H9 (cell line): ENCODE data around the gene SFXN1. TPM values are rescaled to one million over a fixed set of nuclear protein-coding genes. Genes with fewer than 3 reads are reported as not detected.
A peak's percentile ranks its signal among the peaks of the same experiment; 100 is the strongest.

Source experiments
- DNase-seq: peaks from one replicate; pipeline ENCODE4 v3.0.0-alpha.2; 2017
- H2AFZ ChIP-seq: one replicate; pipeline ENCODE4 v1.6.1; 2013; ENCODE audit warnings: mild to moderate bottlenecking, low read length, control low read depth, moderate library complexity
- H2AK5ac ChIP-seq: 2 replicates; pipeline ENCODE4 v1.6.1; 2013; ENCODE audit warnings: low read length, control low read depth, mixed read lengths; ENCODE audit not compliant: insufficient read length
- H2BK120ac ChIP-seq: one replicate; pipeline ENCODE4 v1.6.1; 2013; ENCODE audit warnings: low read depth, mild to moderate bottlenecking, low read length, control low read depth, inconsistent platforms; ENCODE audit not compliant: poor library complexity, severe bottlenecking
- H2BK12ac ChIP-seq: 2 replicates; pipeline ENCODE4 v1.6.1; 2013; ENCODE audit warnings: low read length, control low read depth, mixed read lengths, low read depth; ENCODE audit not compliant: insufficient read length
- H2BK15ac ChIP-seq: 2 replicates; pipeline ENCODE4 v1.6.1; 2013; ENCODE audit warnings: low read depth, low read length, control low read depth
- H2BK20ac ChIP-seq: one replicate; pipeline ENCODE4 v1.6.1; 2013; ENCODE audit warnings: low read depth, mild to moderate bottlenecking, low read length, control low read depth, inconsistent platforms; ENCODE audit not compliant: poor library complexity, severe bottlenecking
- H2BK5ac ChIP-seq: 2 replicates; pipeline ENCODE4 v1.6.1; 2013; ENCODE audit warnings: low read length, control low read depth, mixed read lengths; ENCODE audit not compliant: insufficient read length
- H3K14ac ChIP-seq: 2 replicates; pipeline ENCODE4 v1.6.1; 2013; ENCODE audit warnings: low read length, control low read depth; ENCODE audit not compliant: insufficient read depth
- H3K18ac ChIP-seq: 2 replicates; pipeline ENCODE4 v1.6.1; 2013; ENCODE audit warnings: low read depth, mild to moderate bottlenecking, mixed read lengths, low read length, control low read depth; ENCODE audit not compliant: insufficient read length
- H3K23ac ChIP-seq: 2 replicates; pipeline ENCODE4 v1.6.1; 2013; ENCODE audit warnings: low read length, control low read depth, mixed read lengths, low read depth; ENCODE audit not compliant: insufficient read length
- H3K23me2 ChIP-seq: 2 replicates; pipeline ENCODE4 v1.6.1; 2013; ENCODE audit warnings: low read depth, mild to moderate bottlenecking, mixed read lengths, low read length, control low read depth; ENCODE audit not compliant: insufficient read length, poor library complexity, severe bottlenecking
- H3K27ac ChIP-seq: 2 replicates; pipeline ENCODE4 v1.5.1; 2013; ENCODE audit warnings: low read length, control low read depth, mixed read lengths, low read depth; ENCODE audit not compliant: insufficient read length
- H3K27me3 ChIP-seq: 2 replicates; pipeline ENCODE4 v1.6.1; 2013; ENCODE audit warnings: low read length, control low read depth, inconsistent platforms; ENCODE audit not compliant: insufficient read depth
- H3K4ac ChIP-seq: 2 replicates; pipeline ENCODE4 v1.6.1; 2013; ENCODE audit warnings: low read depth, mild to moderate bottlenecking, control low read depth, inconsistent platforms, low read length, moderate library complexity
- H3K4me1 ChIP-seq: 2 replicates; pipeline ENCODE4 v1.6.1; 2013; ENCODE audit warnings: low read length, control low read depth, inconsistent platforms; ENCODE audit not compliant: insufficient read depth
- H3K4me2 ChIP-seq: 2 replicates; pipeline ENCODE4 v1.6.1; 2013; ENCODE audit warnings: low read length, control low read depth, mixed read lengths; ENCODE audit not compliant: insufficient read length, insufficient read depth
- H3K56ac ChIP-seq: 2 replicates; pipeline ENCODE4 v1.6.1; 2013; ENCODE audit warnings: low read depth, mild to moderate bottlenecking, mixed read lengths, low read length, control low read depth; ENCODE audit not compliant: insufficient read length
- H3K79me1 ChIP-seq: 2 replicates; pipeline ENCODE4 v1.6.1; 2013; ENCODE audit warnings: low read depth, mild to moderate bottlenecking, moderate library complexity, low read length, control low read depth, inconsistent platforms; ENCODE audit not compliant: insufficient read depth, poor library complexity, severe bottlenecking
- H3K79me2 ChIP-seq: 2 replicates; pipeline ENCODE4 v1.6.1; 2013; ENCODE audit warnings: low read length, control low read depth, inconsistent platforms; ENCODE audit not compliant: insufficient read depth
- H3K9ac ChIP-seq: 2 replicates; pipeline ENCODE4 v1.6.1; 2013; ENCODE audit warnings: low read length, control low read depth, mixed read lengths; ENCODE audit not compliant: insufficient read length; ENCODE audit errors: extremely low read depth
- H3K9me3 ChIP-seq: one replicate; pipeline ENCODE4 v1.6.1; 2013; ENCODE audit warnings: low read depth, low read length, inconsistent platforms; ENCODE audit not compliant: control insufficient read depth
- H3T11ph ChIP-seq: one replicate; pipeline ENCODE4 v1.6.1; 2013; ENCODE audit warnings: mild to moderate bottlenecking, low read length, control low read depth, inconsistent platforms
- H4K20me1 ChIP-seq: one replicate; pipeline ENCODE4 v1.6.1; 2013; ENCODE audit not compliant: control insufficient read depth, insufficient read length, insufficient read depth
- H4K5ac ChIP-seq: 2 replicates; pipeline ENCODE4 v1.6.1; 2013; ENCODE audit warnings: low read depth, mild to moderate bottlenecking, mixed read lengths, low read length, control low read depth; ENCODE audit not compliant: insufficient read length
- H4K8ac ChIP-seq: replicated peaks from 2 replicates; pipeline ENCODE4 v1.6.1; 2013; ENCODE audit warnings: low read length, control low read depth, mixed read lengths, low read depth; ENCODE audit not compliant: insufficient read length
- H4K91ac ChIP-seq: 2 replicates; pipeline ENCODE4 v1.6.1; 2013; ENCODE audit warnings: low read depth, mild to moderate bottlenecking, moderate library complexity, mixed read lengths, low read length, control low read depth; ENCODE audit not compliant: insufficient read length
- H3K27ac Mint-ChIP-seq, 3 experiments: 2 replicates in 2 of 3; 3 replicates in 1 of 3; pipeline ENCODE4 v1.8.0; 2020 to 2021; ENCODE audit warnings: mixed read lengths in 3 of 3, mild to moderate bottlenecking in 1 of 3, moderate library complexity in 1 of 3
- H3K27me3 Mint-ChIP-seq: 2 replicates; pipeline ENCODE4 v1.8.0; 2021; ENCODE audit warnings: low read depth, mild to moderate bottlenecking, moderate library complexity, mixed read lengths
- H3K36me3 Mint-ChIP-seq, 3 experiments: 2 replicates in 2 of 3; 3 replicates in 1 of 3; pipeline ENCODE4 v1.8.0; 2020 to 2021; ENCODE audit warnings: low read depth in 3 of 3, mixed read lengths in 3 of 3; ENCODE audit not compliant: insufficient read depth in 1 of 3
- H3K4me1 Mint-ChIP-seq, 2 experiments: 2 replicates each; pipeline ENCODE4 v1.8.0; 2020; ENCODE audit warnings: mixed read lengths in 2 of 2
- H3K4me3 Mint-ChIP-seq, 2 experiments: 2 replicates in 1 of 2; 3 replicates in 1 of 2; pipeline ENCODE4 v1.8.0; 2020 to 2021; ENCODE audit warnings: mild to moderate bottlenecking in 2 of 2, mixed read lengths in 2 of 2, moderate library complexity in 1 of 2
- H3K9me3 Mint-ChIP-seq, 2 experiments: 2 replicates in 1 of 2; 3 replicates in 1 of 2; pipeline ENCODE4 v1.8.0; 2020; ENCODE audit warnings: mild to moderate bottlenecking in 2 of 2, mixed read lengths in 2 of 2, moderate library complexity in 1 of 2
- WGBS: extraction: QIAGEN DNeasy Blood & Tissue Kit; methylation state at CpG from one replicate; pipeline ENCODE4 v1.1.7; 2013; ENCODE audit warnings: missing lambda C conversion rate, low lambda C conversion rate, mixed read lengths; ENCODE audit not compliant: insufficient read length; ENCODE audit errors: extremely low coverage; 5-methylcytosine and 5-hydroxymethylcytosine counted together
- total RNA-seq: library from RNA; stranded (reverse); gene quantifications from 2 replicates; pipeline ENCODE4 v1.2.1, GENCODE V29; 2021
- TF ChIP-seq, protein P1 (sequence below): fragments of 200-600 bp; sonication (generic); conservative IDR thresholded peaks from 3 replicates; pipeline ENCODE4 v1.8.0; 2021; ENCODE audit warnings: antibody characterized with exemption, mild to moderate bottlenecking

The SFXN1 gene
- total RNA-seq, 1 experiment from 2014 or later, result 99.2 TPM

- Histone ChIP-seq H3K23ac (no peak overlapping the region), H3K9me3 (no peaks in the 10 kb centered on the region), H3K4me1 (peaks cover 5% of the 10 kb centered on the region; the same call in 1 of the 2 replicates), H3T11ph (no peak overlapping the region), H3K4ac (no peak overlapping the region), H2BK120ac (no peak overlapping the region), H2BK12ac (no peak overlapping the region), H3K4me2 (peak overlapping the region; percentile 8), H2BK20ac (no peak overlapping the region), H3K79me1 (no peaks in the 10 kb centered on the region), H3K23me2 (no peaks in the 10 kb centered on the region), H2AFZ (no peak overlapping the region), H4K8ac (no peak overlapping the region), H4K91ac (no peak overlapping the region), H3K9ac (no peak overlapping the region), H2BK15ac (no peak overlapping the region), H3K18ac (no peak overlapping the region), H3K56ac (no peak overlapping the region), H2BK5ac (no peak overlapping the region), H3K27ac (no peak overlapping the region), H3K27me3 (no peaks in the 10 kb centered on the region), H4K5ac (no peak overlapping the region), H3K79me2 (no peaks in the 10 kb centered on the region), H4K20me1 (no peaks in the 10 kb centered on the region), H3K14ac (no peak overlapping the region), H2AK5ac (no peak overlapping the region)
- Mint-ChIP-seq H3K27ac (peak overlapping the region in 2 of 3 experiments; percentile 2 to 29; a peak in 1 of 7 replicates), H3K9me3 (peaks cover 0 to 9% of the 10 kb centered on the region in 2 experiments), H3K36me3 (peaks cover 0 to 10% (median 0%) of the 10 kb centered on the region in 3 experiments; a peak in 1 of 7 replicates), H3K27me3 (peaks cover 35% of the 10 kb centered on the region), H3K4me1 (peaks cover 23 to 27% of the 10 kb centered on the region in 2 experiments), H3K4me3 (peak overlapping the region; percentile 56 to 68)
- DNase-seq, result peak; percentile 61
- TF ChIP-seq, protein P1, sequence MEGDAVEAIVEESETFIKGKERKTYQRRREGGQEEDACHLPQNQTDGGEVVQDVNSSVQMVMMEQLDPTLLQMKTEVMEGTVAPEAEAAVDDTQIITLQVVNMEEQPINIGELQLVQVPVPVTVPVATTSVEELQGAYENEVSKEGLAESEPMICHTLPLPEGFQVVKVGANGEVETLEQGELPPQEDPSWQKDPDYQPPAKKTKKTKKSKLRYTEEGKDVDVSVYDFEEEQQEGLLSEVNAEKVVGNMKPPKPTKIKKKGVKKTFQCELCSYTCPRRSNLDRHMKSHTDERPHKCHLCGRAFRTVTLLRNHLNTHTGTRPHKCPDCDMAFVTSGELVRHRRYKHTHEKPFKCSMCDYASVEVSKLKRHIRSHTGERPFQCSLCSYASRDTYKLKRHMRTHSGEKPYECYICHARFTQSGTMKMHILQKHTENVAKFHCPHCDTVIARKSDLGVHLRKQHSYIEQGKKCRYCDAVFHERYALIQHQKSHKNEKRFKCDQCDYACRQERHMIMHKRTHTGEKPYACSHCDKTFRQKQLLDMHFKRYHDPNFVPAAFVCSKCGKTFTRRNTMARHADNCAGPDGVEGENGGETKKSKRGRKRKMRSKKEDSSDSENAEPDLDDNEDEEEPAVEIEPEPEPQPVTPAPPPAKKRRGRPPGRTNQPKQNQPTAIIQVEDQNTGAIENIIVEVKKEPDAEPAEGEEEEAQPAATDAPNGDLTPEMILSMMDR, result no peak
- WGBS, result no CpG with 5 or more reads among the region's 15 CpGs
Observed at GRCh38 chr5:175573493-175574269, 95.3 kb downstream of the SFXN1 start.
